D721Med (cell line): ENCODE results near the gene OR2C3.
"Not testable (repeated sequence)": the region's sequence is repeated elsewhere in the genome, so short reads cannot be mapped to it uniquely, and the experiment has no call there.

ENCODE experiments used
- DNase-seq: peaks from one replicate; pipeline ENCODE4 v3.0.0; 2011; ENCODE audit warnings: low spot score; ENCODE audit not compliant: insufficient read length
- FAIRE-seq: peaks from 2 replicates; lab custom pipeline; 2011; peaks lifted over from hg19 to GRCh38; lab: Jason Lieb, UNC
- TF ChIP-seq, protein P1 (sequence below): IDR thresholded peaks from 2 replicates; pipeline ENCODE4 v1.5.1; 2012; ENCODE audit warnings: mild to moderate bottlenecking, control low read depth; ENCODE audit not compliant: insufficient read depth; ENCODE audit errors: missing control alignments

The OR2C3 gene

GRCh38 chr1:247491328-247491727, 44.9 kb downstream of the OR2C3 start:
- FAIRE-seq (no peak), DNase-seq (no peak)
- TF ChIP-seq, protein P1, sequence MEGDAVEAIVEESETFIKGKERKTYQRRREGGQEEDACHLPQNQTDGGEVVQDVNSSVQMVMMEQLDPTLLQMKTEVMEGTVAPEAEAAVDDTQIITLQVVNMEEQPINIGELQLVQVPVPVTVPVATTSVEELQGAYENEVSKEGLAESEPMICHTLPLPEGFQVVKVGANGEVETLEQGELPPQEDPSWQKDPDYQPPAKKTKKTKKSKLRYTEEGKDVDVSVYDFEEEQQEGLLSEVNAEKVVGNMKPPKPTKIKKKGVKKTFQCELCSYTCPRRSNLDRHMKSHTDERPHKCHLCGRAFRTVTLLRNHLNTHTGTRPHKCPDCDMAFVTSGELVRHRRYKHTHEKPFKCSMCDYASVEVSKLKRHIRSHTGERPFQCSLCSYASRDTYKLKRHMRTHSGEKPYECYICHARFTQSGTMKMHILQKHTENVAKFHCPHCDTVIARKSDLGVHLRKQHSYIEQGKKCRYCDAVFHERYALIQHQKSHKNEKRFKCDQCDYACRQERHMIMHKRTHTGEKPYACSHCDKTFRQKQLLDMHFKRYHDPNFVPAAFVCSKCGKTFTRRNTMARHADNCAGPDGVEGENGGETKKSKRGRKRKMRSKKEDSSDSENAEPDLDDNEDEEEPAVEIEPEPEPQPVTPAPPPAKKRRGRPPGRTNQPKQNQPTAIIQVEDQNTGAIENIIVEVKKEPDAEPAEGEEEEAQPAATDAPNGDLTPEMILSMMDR, result no peak

GRCh38 chr1:247487057-247487456, 49.2 kb downstream of the OR2C3 start:
- FAIRE-seq, result peak; percentile 41
- DNase-seq, result peak; percentile 18
- TF ChIP-seq, protein P1, result peak; percentile 77

- FAIRE-seq (no peak), DNase-seq (no peak)
Observed at GRCh38 chr1:247482747-247483146, 53.5 kb downstream of the OR2C3 start.

GRCh38 chr1:247476328-247477058, 59.7 kb downstream of the OR2C3 start:
- DNase-seq, FAIRE-seq: not testable (repeated sequence)

More at GRCh38 chr1:247482747-247483146, 53.5 kb downstream of the OR2C3 start:
- TF ChIP-seq, protein P1, result no peak

DNA sequence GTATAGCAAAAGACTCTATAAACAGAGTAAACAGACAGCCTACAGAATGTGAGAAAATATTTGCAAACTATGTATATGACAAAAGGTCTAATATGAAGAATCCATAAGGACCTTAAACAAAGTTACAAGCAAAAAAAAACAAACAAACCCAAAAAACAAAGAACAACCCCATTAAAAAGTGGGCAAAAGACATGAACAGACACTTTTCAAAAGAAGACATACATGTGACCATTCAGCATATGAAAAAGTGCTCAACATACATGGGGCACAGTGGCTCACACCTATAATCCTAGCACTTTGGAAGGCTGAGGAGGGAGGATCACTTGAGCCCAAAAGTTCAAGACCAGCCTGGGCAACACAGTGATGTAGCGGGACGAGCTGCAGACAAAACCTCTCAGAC, 60.4 kb downstream of the OR2C3 start:
- no peak for DNase-seq
- TF ChIP-seq, protein P1, result no peak
- FAIRE-seq, result no peak
